Hepatocyte (in vitro differentiated cells): Measurements from ENCODE around the gene HSF2BP.
"Not testable (repeated sequence)": the region's sequence is repeated elsewhere in the genome, so short reads cannot be mapped to it uniquely, and the experiment has no call there.

Source experiments
- EZH2 ChIP-seq: fragments of 200-600 bp; sonication (generic); IDR thresholded peaks from 2 replicates; pipeline ENCODE4 v1.6.1; 2016; ENCODE audit warnings: antibody characterized with exemption, mild to moderate bottlenecking, borderline replicate concordance
- EZH2phosphoT487 ChIP-seq: fragments of 200-600 bp; sonication (generic); IDR thresholded peaks from one replicate; pipeline ENCODE4 v1.6.1; 2018; ENCODE audit warnings: antibody characterized with exemption, mild to moderate bottlenecking, low read depth, moderate library complexity; ENCODE audit not compliant: unreplicated experiment, severe bottlenecking
- TF ChIP-seq, protein P1 (sequence below): fragments of 200-600 bp; sonication (generic); IDR thresholded peaks from 2 replicates; pipeline ENCODE4 v1.5.1; 2016; ENCODE audit warnings: antibody characterized with exemption, mild to moderate bottlenecking; ENCODE audit not compliant: poor library complexity

DNA sequence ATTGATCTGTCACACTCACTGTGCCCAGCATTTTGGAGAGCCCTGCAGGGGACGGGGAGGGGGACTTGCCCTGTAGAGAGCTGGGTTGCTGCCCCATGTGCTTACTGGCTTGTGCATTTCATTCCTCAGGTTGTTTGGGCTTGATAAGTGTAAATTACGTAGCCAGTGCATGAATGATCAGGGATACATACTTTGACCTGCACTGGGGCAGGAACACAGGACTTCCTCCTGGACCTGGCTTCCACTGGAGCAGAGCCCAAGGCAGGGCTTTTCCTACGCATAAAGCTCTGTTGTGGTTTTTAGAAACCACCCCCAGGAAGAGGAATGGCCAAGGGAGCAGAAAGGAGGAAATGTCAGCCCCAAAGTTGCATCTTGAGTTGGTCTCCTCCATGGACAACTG lies 144.5 kb downstream of the HSF2BP start:
- TF ChIP-seq, protein P1, sequence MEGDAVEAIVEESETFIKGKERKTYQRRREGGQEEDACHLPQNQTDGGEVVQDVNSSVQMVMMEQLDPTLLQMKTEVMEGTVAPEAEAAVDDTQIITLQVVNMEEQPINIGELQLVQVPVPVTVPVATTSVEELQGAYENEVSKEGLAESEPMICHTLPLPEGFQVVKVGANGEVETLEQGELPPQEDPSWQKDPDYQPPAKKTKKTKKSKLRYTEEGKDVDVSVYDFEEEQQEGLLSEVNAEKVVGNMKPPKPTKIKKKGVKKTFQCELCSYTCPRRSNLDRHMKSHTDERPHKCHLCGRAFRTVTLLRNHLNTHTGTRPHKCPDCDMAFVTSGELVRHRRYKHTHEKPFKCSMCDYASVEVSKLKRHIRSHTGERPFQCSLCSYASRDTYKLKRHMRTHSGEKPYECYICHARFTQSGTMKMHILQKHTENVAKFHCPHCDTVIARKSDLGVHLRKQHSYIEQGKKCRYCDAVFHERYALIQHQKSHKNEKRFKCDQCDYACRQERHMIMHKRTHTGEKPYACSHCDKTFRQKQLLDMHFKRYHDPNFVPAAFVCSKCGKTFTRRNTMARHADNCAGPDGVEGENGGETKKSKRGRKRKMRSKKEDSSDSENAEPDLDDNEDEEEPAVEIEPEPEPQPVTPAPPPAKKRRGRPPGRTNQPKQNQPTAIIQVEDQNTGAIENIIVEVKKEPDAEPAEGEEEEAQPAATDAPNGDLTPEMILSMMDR, result not testable (repeated sequence)
- not testable (repeated sequence) for TF ChIP-seq EZH2, EZH2phosphoT487
